NCI-H2107 (cell line): ENCODE results near the gene CRADD.

ENCODE experiments used
- DNase-seq: peaks from one replicate; lab custom pipeline; 2025; lab: John Stamatoyannopoulos, UW

CRADD gene

GRCh38 chr12:93939641-93940325 lies 262.6 kb downstream of the CRADD start:
- no peak for DNase-seq

- DNase-seq = no peak
Measured at GRCh38 chr12:93943780-93944179, 266.6 kb downstream of the CRADD start.

DNA sequence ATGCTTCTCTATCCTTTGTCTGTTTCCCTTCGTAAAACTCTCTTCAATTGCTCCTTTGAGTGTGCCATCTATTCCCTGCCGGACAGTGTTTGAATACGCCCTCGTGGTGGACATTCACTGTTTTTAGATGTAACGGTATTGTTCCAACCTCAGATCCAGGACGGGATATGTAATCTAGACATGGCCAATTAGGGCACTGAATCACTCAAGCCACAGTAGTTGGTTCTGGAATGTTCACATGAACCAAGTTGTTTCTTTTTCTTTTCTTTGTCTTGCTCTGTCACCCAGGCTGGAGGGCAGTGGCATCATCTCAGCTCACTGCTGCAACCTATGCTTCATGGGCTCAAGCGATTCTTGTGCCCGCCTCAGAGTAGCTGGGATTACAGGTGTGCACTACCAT lies 267.0 kb downstream of the CRADD start:
- DNase-seq = no peak
